Effector memory CD4-positive, alpha-beta T cell (primary cell): ENCODE data around the gene SLC7A6.

Experiments used
- DNase-seq, 3 donors: peaks; one replicate each; pipeline ENCODE4 v3.0.0-alpha.2; 2020
- H3K27ac ChIP-seq: 2 replicates; pipeline ENCODE4 v1.7.0; 2013; ENCODE audit warnings: mild to moderate bottlenecking, low read length, moderate library complexity; ENCODE audit not compliant: insufficient read depth, poor library complexity, severe bottlenecking
- H3K27me3 ChIP-seq: replicated peaks from 2 replicates; pipeline ENCODE4 v1.7.0; 2013; ENCODE audit warnings: mild to moderate bottlenecking, low read length; ENCODE audit not compliant: insufficient read depth, control insufficient read depth, poor library complexity, severe bottlenecking
- H3K36me3 ChIP-seq: 2 replicates; pipeline ENCODE4 v1.7.0; 2013; ENCODE audit warnings: mild to moderate bottlenecking, low read length, moderate library complexity; ENCODE audit not compliant: control insufficient read depth, insufficient read depth
- H3K4me1 ChIP-seq: 2 replicates; pipeline ENCODE4 v1.7.0; 2013; ENCODE audit warnings: low read length, mild to moderate bottlenecking; ENCODE audit not compliant: control insufficient read depth, insufficient read depth, poor library complexity, severe bottlenecking
- H3K4me3 ChIP-seq: 2 replicates; pipeline ENCODE4 v1.7.0; 2013; ENCODE audit warnings: low read length, low read depth, mild to moderate bottlenecking; ENCODE audit not compliant: insufficient read depth, poor library complexity, severe bottlenecking
- H3K9me3 ChIP-seq: 2 replicates; pipeline ENCODE4 v1.7.0; 2013; ENCODE audit warnings: mild to moderate bottlenecking, low read length, moderate library complexity; ENCODE audit not compliant: control insufficient read depth

SLC7A6 gene

GRCh38 chr16:68350813-68351350, 86.6 kb downstream of the SLC7A6 start:
- H3K36me3 ChIP-seq: peaks cover 54% of the 10 kb centered on the region
- no peak overlapping the region for H3K27ac ChIP-seq
- H3K4me3 ChIP-seq: no peak overlapping the region
- no peak for DNase-seq
- H3K27me3 ChIP-seq: no peaks in the 10 kb centered on the region
- peaks cover 8% of the 10 kb centered on the region for H3K4me1 ChIP-seq
- no peaks in the 10 kb centered on the region for H3K9me3 ChIP-seq
